H9 (cell line): ENCODE measurements around the gene GOLGA3. TPM values are rescaled to one million over a fixed set of nuclear protein-coding genes. Genes with fewer than 3 reads are reported as not detected.

ENCODE experiments used
- DNase-seq: peaks from one replicate; pipeline ENCODE4 v3.0.0-alpha.2; 2017
- H2AFZ ChIP-seq: one replicate; pipeline ENCODE4 v1.6.1; 2013; ENCODE audit warnings: mild to moderate bottlenecking, low read length, control low read depth, moderate library complexity
- H2AK5ac ChIP-seq: 2 replicates; pipeline ENCODE4 v1.6.1; 2013; ENCODE audit warnings: low read length, control low read depth, mixed read lengths; ENCODE audit not compliant: insufficient read length
- H2BK120ac ChIP-seq: one replicate; pipeline ENCODE4 v1.6.1; 2013; ENCODE audit warnings: low read depth, mild to moderate bottlenecking, low read length, control low read depth, inconsistent platforms; ENCODE audit not compliant: poor library complexity, severe bottlenecking
- H2BK12ac ChIP-seq: 2 replicates; pipeline ENCODE4 v1.6.1; 2013; ENCODE audit warnings: low read length, control low read depth, mixed read lengths, low read depth; ENCODE audit not compliant: insufficient read length
- H2BK15ac ChIP-seq: 2 replicates; pipeline ENCODE4 v1.6.1; 2013; ENCODE audit warnings: low read depth, low read length, control low read depth
- H2BK20ac ChIP-seq: one replicate; pipeline ENCODE4 v1.6.1; 2013; ENCODE audit warnings: low read depth, mild to moderate bottlenecking, low read length, control low read depth, inconsistent platforms; ENCODE audit not compliant: poor library complexity, severe bottlenecking
- H2BK5ac ChIP-seq: 2 replicates; pipeline ENCODE4 v1.6.1; 2013; ENCODE audit warnings: low read length, control low read depth, mixed read lengths; ENCODE audit not compliant: insufficient read length
- H3K14ac ChIP-seq: 2 replicates; pipeline ENCODE4 v1.6.1; 2013; ENCODE audit warnings: low read length, control low read depth; ENCODE audit not compliant: insufficient read depth
- H3K18ac ChIP-seq: 2 replicates; pipeline ENCODE4 v1.6.1; 2013; ENCODE audit warnings: low read depth, mild to moderate bottlenecking, mixed read lengths, low read length, control low read depth; ENCODE audit not compliant: insufficient read length
- H3K23ac ChIP-seq: 2 replicates; pipeline ENCODE4 v1.6.1; 2013; ENCODE audit warnings: low read length, control low read depth, mixed read lengths, low read depth; ENCODE audit not compliant: insufficient read length
- H3K23me2 ChIP-seq: 2 replicates; pipeline ENCODE4 v1.6.1; 2013; ENCODE audit warnings: low read depth, mild to moderate bottlenecking, mixed read lengths, low read length, control low read depth; ENCODE audit not compliant: insufficient read length, poor library complexity, severe bottlenecking
- H3K27ac ChIP-seq: 2 replicates; pipeline ENCODE4 v1.5.1; 2013; ENCODE audit warnings: low read length, control low read depth, mixed read lengths, low read depth; ENCODE audit not compliant: insufficient read length
- H3K27me3 ChIP-seq: 2 replicates; pipeline ENCODE4 v1.6.1; 2013; ENCODE audit warnings: low read length, control low read depth, inconsistent platforms; ENCODE audit not compliant: insufficient read depth
- H3K4ac ChIP-seq: 2 replicates; pipeline ENCODE4 v1.6.1; 2013; ENCODE audit warnings: low read depth, mild to moderate bottlenecking, control low read depth, inconsistent platforms, low read length, moderate library complexity
- H3K4me1 ChIP-seq: 2 replicates; pipeline ENCODE4 v1.6.1; 2013; ENCODE audit warnings: low read length, control low read depth, inconsistent platforms; ENCODE audit not compliant: insufficient read depth
- H3K4me2 ChIP-seq: 2 replicates; pipeline ENCODE4 v1.6.1; 2013; ENCODE audit warnings: low read length, control low read depth, mixed read lengths; ENCODE audit not compliant: insufficient read length, insufficient read depth
- H3K56ac ChIP-seq: 2 replicates; pipeline ENCODE4 v1.6.1; 2013; ENCODE audit warnings: low read depth, mild to moderate bottlenecking, mixed read lengths, low read length, control low read depth; ENCODE audit not compliant: insufficient read length
- H3K79me1 ChIP-seq: 2 replicates; pipeline ENCODE4 v1.6.1; 2013; ENCODE audit warnings: low read depth, mild to moderate bottlenecking, moderate library complexity, low read length, control low read depth, inconsistent platforms; ENCODE audit not compliant: insufficient read depth, poor library complexity, severe bottlenecking
- H3K79me2 ChIP-seq: 2 replicates; pipeline ENCODE4 v1.6.1; 2013; ENCODE audit warnings: low read length, control low read depth, inconsistent platforms; ENCODE audit not compliant: insufficient read depth
- H3K9ac ChIP-seq: 2 replicates; pipeline ENCODE4 v1.6.1; 2013; ENCODE audit warnings: low read length, control low read depth, mixed read lengths; ENCODE audit not compliant: insufficient read length; ENCODE audit errors: extremely low read depth
- H3K9me3 ChIP-seq: one replicate; pipeline ENCODE4 v1.6.1; 2013; ENCODE audit warnings: low read depth, low read length, inconsistent platforms; ENCODE audit not compliant: control insufficient read depth
- H3T11ph ChIP-seq: one replicate; pipeline ENCODE4 v1.6.1; 2013; ENCODE audit warnings: mild to moderate bottlenecking, low read length, control low read depth, inconsistent platforms
- H4K20me1 ChIP-seq: one replicate; pipeline ENCODE4 v1.6.1; 2013; ENCODE audit not compliant: control insufficient read depth, insufficient read length, insufficient read depth
- H4K5ac ChIP-seq: 2 replicates; pipeline ENCODE4 v1.6.1; 2013; ENCODE audit warnings: low read depth, mild to moderate bottlenecking, mixed read lengths, low read length, control low read depth; ENCODE audit not compliant: insufficient read length
- H4K8ac ChIP-seq: replicated peaks from 2 replicates; pipeline ENCODE4 v1.6.1; 2013; ENCODE audit warnings: low read length, control low read depth, mixed read lengths, low read depth; ENCODE audit not compliant: insufficient read length
- H4K91ac ChIP-seq: 2 replicates; pipeline ENCODE4 v1.6.1; 2013; ENCODE audit warnings: low read depth, mild to moderate bottlenecking, moderate library complexity, mixed read lengths, low read length, control low read depth; ENCODE audit not compliant: insufficient read length
- H3K27ac Mint-ChIP-seq, 3 experiments: 2 replicates in 2 of 3; 3 replicates in 1 of 3; pipeline ENCODE4 v1.8.0; 2020 to 2021; ENCODE audit warnings: mixed read lengths in 3 of 3, mild to moderate bottlenecking in 1 of 3, moderate library complexity in 1 of 3
- H3K27me3 Mint-ChIP-seq: 2 replicates; pipeline ENCODE4 v1.8.0; 2021; ENCODE audit warnings: low read depth, mild to moderate bottlenecking, moderate library complexity, mixed read lengths
- H3K36me3 Mint-ChIP-seq, 3 experiments: 2 replicates in 2 of 3; 3 replicates in 1 of 3; pipeline ENCODE4 v1.8.0; 2020 to 2021; ENCODE audit warnings: low read depth in 3 of 3, mixed read lengths in 3 of 3; ENCODE audit not compliant: insufficient read depth in 1 of 3
- H3K4me1 Mint-ChIP-seq, 2 experiments: 2 replicates each; pipeline ENCODE4 v1.8.0; 2020; ENCODE audit warnings: mixed read lengths in 2 of 2
- H3K4me3 Mint-ChIP-seq, 2 experiments: 2 replicates in 1 of 2; 3 replicates in 1 of 2; pipeline ENCODE4 v1.8.0; 2020 to 2021; ENCODE audit warnings: mild to moderate bottlenecking in 2 of 2, mixed read lengths in 2 of 2, moderate library complexity in 1 of 2
- H3K9me3 Mint-ChIP-seq, 2 experiments: 2 replicates in 1 of 2; 3 replicates in 1 of 2; pipeline ENCODE4 v1.8.0; 2020; ENCODE audit warnings: mild to moderate bottlenecking in 2 of 2, mixed read lengths in 2 of 2, moderate library complexity in 1 of 2
- WGBS: extraction: QIAGEN DNeasy Blood & Tissue Kit; methylation state at CpG from one replicate; pipeline ENCODE4 v1.1.7; 2013; ENCODE audit warnings: missing lambda C conversion rate, low lambda C conversion rate, mixed read lengths; ENCODE audit not compliant: insufficient read length; ENCODE audit errors: extremely low coverage; 5-methylcytosine and 5-hydroxymethylcytosine counted together
- total RNA-seq: library from RNA; stranded (reverse); gene quantifications from 2 replicates; pipeline ENCODE4 v1.2.1, GENCODE V29; 2021
- TF ChIP-seq, protein P1 (sequence below): fragments of 200-600 bp; sonication (generic); conservative IDR thresholded peaks from 3 replicates; pipeline ENCODE4 v1.8.0; 2021; ENCODE audit warnings: antibody characterized with exemption, mild to moderate bottlenecking

Gene GOLGA3
- total RNA-seq, 1 experiment from 2014 or later, result 40.1 TPM

DNA sequence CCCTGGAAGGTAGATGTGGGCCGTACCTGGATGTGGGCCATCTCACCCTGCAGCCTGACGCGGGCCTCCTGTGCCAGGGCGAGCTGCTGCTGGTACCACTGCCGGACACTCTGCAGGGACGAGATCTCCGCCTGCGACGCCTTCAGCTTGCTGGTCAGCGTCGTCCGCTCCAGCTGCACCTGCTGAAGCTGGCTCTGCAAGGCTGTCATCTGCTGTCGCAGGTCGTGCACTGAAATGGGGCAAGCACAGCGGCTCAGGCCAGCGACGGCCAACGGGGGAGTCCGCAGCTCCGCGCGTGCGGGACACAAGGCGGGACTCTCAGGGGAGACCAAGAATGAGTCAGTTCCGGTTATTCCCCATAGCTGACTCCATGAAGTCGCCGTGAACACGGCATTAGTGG is 26.9 kb downstream of the GOLGA3 start:
- Histone ChIP-seq H3K56ac (no peak overlapping the region), H3K27me3 (no peaks in the 10 kb centered on the region), H4K5ac (no peak overlapping the region), H3T11ph (no peak overlapping the region), H2BK15ac (no peak overlapping the region), H4K91ac (no peak overlapping the region), H3K14ac (no peak overlapping the region), H3K4me1 (no peaks in the 10 kb centered on the region), H2BK120ac (no peak overlapping the region), H3K18ac (no peak overlapping the region), H3K9ac (no peak overlapping the region), H2AFZ (no peak overlapping the region), H2BK5ac (no peak overlapping the region), H3K23ac (no peak overlapping the region), H2AK5ac (no peak overlapping the region), H3K27ac (no peak overlapping the region), H2BK12ac (no peak overlapping the region), H3K4me2 (no peak overlapping the region), H3K79me1 (no peaks in the 10 kb centered on the region), H3K4ac (no peak overlapping the region), H3K79me2 (no peaks in the 10 kb centered on the region), H3K23me2 (no peaks in the 10 kb centered on the region), H2BK20ac (no peak overlapping the region), H3K9me3 (no peaks in the 10 kb centered on the region), H4K20me1 (no peaks in the 10 kb centered on the region), H4K8ac (no peak overlapping the region)
- H3K9me3 Mint-ChIP-seq, result no peaks in the 10 kb centered on the region
- no peaks in the 10 kb centered on the region for H3K4me1 Mint-ChIP-seq
- peaks cover 40 to 85% (median 75%) of the 10 kb centered on the region in 3 experiments for H3K36me3 Mint-ChIP-seq
- TF ChIP-seq, protein P1, sequence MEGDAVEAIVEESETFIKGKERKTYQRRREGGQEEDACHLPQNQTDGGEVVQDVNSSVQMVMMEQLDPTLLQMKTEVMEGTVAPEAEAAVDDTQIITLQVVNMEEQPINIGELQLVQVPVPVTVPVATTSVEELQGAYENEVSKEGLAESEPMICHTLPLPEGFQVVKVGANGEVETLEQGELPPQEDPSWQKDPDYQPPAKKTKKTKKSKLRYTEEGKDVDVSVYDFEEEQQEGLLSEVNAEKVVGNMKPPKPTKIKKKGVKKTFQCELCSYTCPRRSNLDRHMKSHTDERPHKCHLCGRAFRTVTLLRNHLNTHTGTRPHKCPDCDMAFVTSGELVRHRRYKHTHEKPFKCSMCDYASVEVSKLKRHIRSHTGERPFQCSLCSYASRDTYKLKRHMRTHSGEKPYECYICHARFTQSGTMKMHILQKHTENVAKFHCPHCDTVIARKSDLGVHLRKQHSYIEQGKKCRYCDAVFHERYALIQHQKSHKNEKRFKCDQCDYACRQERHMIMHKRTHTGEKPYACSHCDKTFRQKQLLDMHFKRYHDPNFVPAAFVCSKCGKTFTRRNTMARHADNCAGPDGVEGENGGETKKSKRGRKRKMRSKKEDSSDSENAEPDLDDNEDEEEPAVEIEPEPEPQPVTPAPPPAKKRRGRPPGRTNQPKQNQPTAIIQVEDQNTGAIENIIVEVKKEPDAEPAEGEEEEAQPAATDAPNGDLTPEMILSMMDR, result no peak
- H3K4me3 Mint-ChIP-seq, result no peak overlapping the region
- H3K27ac Mint-ChIP-seq, result no peak overlapping the region; a peak in 1 of 7 replicates
- DNase-seq, result no peak
- WGBS, result no CpG with 5 or more reads among the region's 28 CpGs
- no peaks in the 10 kb centered on the region; the same call in 1 of the 2 replicates for H3K27me3 Mint-ChIP-seq
